Measurements from ENCODE around the gene UBL7.

GRCh38 chr15:74482661-74483060 is 21.7 kb upstream of the UBL7 start:
- no peak for TF ChIP-seq POLR2A (IDR thresholded peaks at IDR 0.05)
- TF ChIP-seq CTCF (IDR thresholded peaks at IDR 0.05): no peak
